Sciatic nerve (tissue), 2 donors: ENCODE measurements around the gene ALG6. TPM values are rescaled to one million over a fixed set of nuclear protein-coding genes. Genes with fewer than 3 reads are reported as not detected.
A peak's percentile ranks its signal among the peaks of the same experiment; 100 is the strongest.

Experiments used
- ATAC-seq: fragments of 200-7000 bp; cut with Tn5 transposase; one replicate; pipeline ENCODE4 v1.9.1; 2020; ENCODE audit warnings: mild to moderate bottlenecking, moderate library complexity
- DNase-seq: peaks from one replicate; pipeline ENCODE4 v3.0.0-alpha.2; 2020; ENCODE audit warnings: low spot score
- intact Hi-C: fragments of 100-400 bp; cut with DNase I; formaldehyde crosslinking; loops from one replicate; pipeline ENCODE4 v1.14.2; 2022
- total RNA-seq: library from RNA; stranded (reverse); fragmentation: NEBNext Ultra II Directional; extraction: Animal tissue kit (Norgen Biotek cat#: 25700); gene quantifications from one replicate; pipeline ENCODE4 v1.2.1, GENCODE V29; 2021
- donor health status: DM: no; HTN: no; CAD: no.
- donor health status: DM: no; HTN: no; CAD: no.

The ALG6 gene
- total RNA-seq = 19.5 TPM

DNA sequence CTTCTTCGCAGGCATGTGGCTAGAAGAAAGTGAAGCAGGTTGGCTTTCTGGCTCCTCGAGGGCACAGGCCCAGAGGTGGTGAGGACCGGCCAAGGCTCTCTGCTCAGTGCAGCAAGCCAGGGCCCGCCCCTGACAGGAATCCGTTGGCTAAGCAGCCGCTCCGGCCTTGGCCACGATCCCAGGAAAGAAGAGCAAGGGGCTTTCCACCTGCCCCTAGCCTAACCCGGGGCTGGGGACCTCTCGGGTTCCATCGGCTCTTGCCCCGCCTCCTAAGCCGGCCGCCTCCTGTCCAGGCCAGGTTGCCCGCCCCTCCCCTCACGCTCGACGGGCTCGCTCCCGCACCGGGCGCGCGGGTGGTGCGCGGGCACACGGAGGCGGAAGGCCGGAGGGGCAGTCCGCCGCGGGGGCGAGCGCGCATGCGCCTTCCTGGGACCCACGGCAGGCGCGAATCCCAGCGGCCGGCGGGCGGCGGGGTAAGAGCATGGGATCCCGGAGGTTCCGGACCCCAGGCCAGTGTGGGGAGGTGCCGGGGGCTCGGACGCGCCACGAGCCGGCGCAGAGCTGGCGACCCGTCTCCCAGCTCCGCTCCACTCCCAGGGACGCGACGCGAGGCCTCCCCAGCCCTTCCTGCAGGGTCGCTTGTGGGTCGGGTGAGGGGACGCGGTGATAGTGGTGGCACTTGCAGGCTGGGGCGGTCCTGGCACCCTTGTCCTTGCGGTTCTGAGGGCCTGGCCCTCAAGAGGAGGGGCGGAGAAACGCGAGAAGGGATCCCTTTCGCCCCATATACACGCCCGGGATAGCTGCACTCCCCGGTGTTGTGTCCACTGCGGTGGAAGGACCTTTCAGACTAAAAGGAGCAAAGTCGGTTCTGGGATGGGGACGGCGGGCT lies at the start of gene ALG6:
Gene ALG6 (plus strand): TSS at position 413 of the 889 bp plus-strand sequence. CDS start 3,351 bp downstream, outside the sequence.
- intact Hi-C loops = no loop called here
- peak; percentile 99 for ATAC-seq
- peak; percentile 96 for DNase-seq

DNA sequence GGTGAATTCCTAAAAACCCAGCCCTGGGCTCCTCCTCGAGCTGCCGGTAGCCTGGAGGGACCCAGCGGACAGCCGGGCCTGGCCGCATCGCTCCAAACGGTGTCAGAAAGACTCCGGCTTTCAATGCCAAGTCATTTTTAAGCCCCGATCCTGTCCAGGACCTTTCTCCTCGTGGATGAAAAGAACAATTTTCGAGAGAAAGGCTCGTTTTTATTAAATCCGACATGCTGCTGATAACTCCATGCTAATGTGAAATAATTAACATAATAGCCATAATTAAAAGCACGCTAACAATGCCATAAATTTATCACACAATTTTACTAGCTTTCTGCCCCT lies 49.6 kb upstream of the ALG6 start:
- intact Hi-C loops = no loop called here
- ATAC-seq (no peak), DNase-seq (no peak)

DNA sequence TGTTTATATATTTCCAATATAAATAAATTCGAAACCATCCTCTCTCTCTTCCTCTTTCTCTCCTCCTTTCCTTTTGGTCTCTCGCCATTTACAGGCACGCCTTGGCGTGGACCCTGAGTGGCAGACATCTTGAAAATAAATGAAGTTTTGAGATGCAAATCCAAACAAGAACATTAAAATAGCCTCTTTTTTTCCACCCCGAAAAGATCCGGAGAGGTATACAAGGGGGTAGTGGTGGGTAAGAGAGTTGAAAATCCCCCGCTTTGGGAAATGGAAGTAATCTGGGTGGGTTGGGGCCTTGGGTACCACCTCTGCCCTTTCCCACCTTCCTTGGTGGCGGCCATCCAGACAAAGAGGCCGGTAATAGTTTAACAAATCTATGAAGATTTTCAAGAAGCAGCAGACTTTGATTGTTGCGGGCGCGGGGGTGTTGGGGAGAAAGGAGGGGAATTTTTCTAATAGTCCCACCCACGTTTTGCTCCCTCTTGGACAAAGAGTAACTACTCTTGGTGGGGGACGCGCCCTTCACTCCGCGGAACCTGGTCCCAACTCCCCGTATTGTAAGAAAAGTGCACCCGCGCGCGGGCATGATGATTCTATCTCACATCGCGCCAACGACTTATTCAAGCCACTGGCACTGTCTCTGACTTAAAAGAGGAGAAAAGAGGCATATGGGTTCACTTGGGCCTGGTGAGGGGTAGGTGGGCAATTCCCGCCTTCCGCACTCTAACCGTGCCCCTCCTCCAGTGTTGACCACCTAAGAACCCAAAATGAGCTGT lies 49.0 kb upstream of the ALG6 start:
- intact Hi-C loops = no loop called here
- DNase-seq = peak; percentile 57
- ATAC-seq = no peak

DNA sequence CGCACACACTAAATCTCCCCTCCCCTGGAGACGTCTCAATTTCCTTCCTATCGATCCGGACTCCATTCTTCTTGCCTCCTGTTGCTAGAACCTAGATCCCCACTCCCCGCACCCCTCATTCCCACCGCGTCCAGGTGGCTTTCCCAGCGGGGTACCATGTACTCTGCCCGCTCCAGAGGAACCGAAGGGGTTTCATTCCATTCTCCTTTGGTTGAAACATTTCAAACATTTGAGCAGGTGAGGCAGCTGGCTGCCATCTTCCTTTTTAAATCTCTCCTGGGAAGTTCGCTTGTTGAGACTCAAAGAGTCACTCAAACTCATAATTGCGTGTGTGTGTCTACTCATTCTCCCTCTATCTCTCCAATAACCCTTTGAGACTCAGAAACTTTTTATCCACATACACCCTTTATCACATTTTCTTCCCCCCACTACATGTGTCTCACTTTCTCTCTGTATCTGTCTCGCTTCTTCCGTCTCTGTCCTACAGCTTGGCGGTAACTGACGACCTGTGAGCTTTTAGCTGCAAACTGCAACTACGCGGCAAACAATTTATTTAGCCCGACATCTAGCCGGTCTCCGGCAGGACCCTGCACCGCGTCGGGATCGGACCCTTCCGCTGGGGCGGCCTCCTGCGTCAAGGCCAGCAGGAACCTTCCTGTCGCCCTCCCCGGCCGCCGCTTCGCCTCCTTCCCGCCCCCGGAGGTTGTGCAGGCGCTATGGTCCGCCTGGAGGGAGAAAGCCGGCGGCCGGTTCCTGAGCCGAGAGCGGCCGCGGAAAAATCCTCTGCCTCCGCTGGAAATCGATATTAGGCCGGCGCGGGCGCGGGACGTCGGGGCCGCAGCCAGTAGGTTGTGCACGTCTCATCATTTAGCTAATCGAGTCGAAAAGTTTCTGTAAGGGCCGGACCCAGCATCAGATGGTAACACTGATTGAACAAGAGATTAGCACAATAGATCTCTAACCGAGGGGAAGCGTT lies 48.1 kb upstream of the ALG6 start:
- ATAC-seq = no peak
- DNase-seq = peak; percentile 61
- intact Hi-C loops = no loop called here

DNA sequence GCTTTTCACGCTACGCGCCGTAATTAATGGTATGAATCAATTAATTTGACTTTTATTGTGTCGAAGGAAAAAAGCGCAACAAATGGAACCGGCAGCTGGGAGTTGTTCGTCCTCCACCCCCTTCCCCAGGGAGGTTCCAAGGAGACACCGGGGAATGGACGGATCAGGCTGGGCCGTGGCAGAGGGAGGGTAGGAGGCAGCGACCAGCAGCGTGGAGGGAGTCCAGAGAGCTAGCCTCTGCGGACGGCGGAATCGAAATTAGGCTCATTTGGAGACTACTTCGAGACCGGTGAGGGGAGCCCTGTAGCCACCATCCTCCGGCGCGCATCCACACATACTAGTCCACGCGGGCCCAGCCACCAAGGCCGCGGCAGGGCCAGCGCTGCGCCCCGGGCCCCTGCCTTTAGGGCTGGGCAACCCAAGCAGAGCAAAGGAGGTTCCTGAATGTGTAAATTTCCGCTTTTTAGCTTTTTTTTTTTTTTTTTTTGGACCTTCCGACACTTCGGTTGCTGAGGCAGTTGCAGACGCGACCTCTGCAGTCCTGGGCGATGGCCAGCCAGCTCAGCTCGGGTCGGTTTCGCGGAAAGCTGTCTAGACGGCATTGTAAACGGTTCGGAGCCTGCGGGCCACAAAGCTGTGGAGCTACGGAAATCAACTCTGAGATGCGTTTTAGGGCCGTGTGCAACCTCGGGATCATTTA lies 47.3 kb upstream of the ALG6 start:
- ATAC-seq (peak; percentile 30), DNase-seq (peak; percentile 64)
- intact Hi-C loops = no loop called here

DNA sequence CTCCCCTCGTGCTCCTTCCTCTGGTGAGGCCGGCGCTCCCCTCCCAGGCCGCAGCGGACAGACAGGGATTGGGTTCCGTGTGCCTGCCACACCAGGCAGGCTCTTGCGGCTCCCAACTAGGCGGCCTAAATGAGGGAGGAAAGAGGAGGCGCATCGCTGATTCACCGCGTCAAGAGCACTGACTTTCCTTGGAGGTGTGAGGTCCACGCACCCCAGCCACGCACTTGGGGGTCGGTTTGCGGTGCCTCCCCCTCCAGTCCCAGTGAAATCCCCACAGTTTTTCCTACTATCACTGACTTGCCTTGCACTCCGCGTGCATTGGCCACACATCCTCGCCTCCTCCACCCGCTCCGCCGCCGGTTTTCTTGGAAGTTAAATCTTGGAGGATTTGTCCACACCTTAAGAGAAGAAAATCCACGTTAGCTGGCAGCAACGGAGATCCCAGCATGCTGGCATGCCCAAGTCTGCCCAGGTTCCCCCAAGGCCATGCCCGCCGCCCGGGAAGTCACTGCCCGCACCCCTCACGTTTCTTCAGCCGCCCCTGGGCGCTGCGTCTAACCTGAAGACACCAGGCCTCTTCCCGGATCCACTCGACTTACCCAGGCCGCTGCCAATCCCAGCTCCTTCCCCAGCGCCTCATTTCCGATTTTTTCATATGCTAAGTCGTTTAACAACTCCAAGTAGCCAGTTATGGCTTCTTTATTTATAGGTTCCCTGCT lies 46.2 kb upstream of the ALG6 start:
- intact Hi-C loops = no loop called here
- ATAC-seq = no peak
- no peak for DNase-seq

DNA sequence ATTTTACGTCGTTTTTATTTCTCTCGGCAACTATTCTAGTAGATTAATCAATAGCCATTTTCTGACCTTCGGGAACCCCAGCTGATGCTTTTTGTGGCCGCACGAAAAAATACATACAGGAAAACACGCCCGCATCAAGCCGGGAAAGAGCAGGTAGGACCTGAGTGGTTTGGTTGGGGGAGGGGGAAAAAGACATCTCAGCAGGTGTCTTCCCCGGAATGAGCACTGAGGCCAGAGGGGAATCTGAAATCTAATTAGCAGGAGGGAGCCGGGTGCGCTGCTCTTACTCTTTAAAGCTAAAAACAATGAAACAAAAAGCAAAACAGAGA lies 45.7 kb upstream of the ALG6 start:
- no peak for ATAC-seq
- intact Hi-C loops = no loop called here
- no peak for DNase-seq

DNA sequence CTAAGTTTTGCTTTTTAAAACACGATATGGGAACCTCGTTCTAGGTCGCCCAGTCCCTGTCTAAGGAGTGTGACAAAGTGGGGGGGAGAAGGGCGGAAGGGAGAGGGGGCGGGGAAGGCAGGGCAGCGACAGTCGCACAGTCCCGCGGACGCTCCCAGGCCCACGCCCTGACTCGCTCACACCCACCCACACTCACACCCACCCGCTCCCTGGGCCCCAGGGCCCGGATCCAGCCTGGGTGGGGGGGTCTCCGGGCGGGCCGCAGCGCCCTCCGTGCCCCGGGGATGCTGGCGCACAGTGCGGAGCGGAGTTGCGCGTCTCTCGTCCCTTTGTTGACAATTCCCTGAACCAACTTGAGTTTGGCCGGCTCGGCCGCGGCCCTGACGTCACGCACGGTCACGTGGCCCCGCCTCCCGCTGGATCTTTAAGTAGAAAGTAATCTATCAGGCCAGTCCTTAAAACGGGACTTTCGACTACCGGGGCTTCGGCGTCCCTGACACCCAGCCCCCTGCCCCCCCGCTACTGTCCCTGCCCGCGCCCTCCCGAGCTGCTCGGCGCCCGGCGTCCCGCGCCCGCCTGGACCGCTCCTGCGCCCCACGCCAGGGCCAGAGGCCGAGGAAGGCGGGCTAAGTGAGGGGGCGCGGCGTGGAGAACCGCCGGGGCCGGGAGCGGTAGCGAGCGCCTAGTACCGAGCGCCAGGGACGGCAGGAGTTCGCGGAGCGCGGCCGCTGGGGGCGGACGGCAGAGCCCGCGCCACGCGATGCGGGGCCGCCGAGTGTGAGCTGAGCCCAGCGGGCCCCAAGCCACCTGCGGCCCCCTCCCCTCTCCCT lies 45.1 kb upstream of the ALG6 start, which contains the start of gene FOXD3:
Gene FOXD3 (plus strand): TSS at position 454 of the 830 bp plus-strand sequence. CDS start 492 bp downstream, outside the sequence.
- peak; percentile 90 for DNase-seq
- ATAC-seq = peak; percentile 67
- intact Hi-C loops = no loop called here

DNA sequence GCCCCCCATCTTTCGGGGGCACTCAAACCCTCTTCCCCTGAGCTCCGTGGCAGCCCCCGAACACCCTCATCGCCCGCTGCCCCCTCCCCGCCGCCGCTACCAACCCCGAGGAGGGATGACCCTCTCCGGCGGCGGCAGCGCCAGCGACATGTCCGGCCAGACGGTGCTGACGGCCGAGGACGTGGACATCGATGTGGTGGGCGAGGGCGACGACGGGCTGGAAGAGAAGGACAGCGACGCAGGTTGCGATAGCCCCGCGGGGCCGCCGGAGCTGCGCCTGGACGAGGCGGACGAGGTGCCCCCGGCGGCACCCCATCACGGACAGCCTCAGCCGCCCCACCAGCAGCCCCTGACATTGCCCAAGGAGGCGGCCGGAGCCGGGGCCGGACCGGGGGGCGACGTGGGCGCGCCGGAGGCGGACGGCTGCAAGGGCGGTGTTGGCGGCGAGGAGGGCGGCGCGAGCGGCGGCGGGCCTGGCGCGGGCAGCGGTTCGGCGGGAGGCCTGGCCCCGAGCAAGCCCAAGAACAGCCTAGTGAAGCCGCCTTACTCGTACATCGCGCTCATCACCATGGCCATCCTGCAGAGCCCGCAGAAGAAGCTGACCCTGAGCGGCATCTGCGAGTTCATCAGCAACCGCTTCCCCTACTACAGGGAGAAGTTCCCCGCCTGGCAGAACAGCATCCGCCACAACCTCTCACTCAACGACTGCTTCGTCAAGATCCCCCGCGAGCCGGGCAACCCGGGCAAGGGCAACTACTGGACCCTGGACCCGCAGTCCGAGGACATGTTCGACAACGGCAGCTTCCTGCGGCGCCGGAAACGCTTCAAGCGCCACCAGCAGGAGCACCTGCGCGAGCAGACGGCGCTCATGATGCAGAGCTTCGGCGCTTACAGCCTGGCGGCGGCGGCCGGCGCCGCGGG lies 44.2 kb upstream of the ALG6 start:
- intact Hi-C loops = no loop called here
- no peak for ATAC-seq
- no peak for DNase-seq

DNA sequence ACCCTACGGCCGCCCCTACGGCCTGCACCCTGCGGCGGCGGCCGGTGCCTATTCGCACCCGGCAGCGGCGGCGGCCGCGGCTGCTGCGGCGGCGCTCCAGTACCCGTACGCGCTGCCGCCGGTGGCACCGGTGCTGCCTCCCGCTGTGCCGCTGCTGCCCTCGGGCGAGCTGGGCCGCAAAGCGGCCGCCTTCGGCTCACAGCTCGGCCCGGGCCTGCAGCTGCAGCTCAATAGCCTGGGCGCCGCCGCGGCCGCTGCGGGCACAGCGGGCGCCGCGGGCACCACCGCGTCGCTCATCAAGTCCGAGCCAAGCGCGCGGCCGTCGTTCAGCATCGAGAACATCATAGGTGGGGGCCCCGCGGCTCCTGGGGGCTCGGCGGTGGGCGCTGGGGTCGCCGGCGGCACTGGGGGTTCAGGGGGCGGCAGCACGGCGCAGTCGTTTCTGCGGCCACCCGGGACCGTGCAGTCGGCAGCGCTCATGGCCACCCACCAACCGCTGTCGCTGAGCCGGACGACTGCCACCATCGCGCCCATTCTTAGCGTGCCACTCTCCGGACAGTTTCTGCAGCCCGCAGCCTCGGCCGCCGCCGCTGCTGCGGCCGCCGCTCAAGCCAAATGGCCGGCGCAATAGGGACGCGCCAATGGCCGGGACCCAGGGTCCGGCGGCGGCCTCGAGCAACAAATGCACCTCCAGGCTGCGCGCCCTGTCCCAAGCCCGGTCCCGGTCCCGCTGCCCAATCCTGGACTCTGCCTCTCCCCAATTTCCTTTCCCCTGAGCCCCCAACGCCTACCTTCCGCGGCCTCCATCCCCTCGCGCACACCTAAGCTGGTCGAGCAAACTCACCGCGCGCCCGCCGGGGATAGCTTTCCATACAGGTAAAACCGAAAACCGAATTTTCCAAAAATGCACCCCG lies 43.3 kb upstream of the ALG6 start:
- DNase-seq = no peak
- intact Hi-C loops = no loop called here
- no peak for ATAC-seq

DNA sequence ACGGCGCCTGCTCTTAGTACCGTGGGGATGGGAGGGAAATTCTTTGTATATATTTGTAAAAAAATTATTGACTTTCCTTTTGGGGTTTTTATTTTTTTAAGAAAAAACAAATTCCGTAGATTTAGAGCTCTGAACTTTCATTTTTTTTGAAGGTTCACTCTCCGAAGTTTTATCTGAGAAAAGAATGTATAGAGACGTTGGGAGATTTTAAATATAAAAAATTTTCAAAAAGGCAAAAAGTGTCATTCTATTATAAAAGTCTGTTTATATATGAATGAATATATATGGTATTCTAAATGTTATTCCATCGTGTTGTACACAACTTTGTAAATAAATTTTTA lies 42.7 kb upstream of the ALG6 start:
- intact Hi-C loops = no loop called here
- ATAC-seq (no peak), DNase-seq (no peak)

DNA sequence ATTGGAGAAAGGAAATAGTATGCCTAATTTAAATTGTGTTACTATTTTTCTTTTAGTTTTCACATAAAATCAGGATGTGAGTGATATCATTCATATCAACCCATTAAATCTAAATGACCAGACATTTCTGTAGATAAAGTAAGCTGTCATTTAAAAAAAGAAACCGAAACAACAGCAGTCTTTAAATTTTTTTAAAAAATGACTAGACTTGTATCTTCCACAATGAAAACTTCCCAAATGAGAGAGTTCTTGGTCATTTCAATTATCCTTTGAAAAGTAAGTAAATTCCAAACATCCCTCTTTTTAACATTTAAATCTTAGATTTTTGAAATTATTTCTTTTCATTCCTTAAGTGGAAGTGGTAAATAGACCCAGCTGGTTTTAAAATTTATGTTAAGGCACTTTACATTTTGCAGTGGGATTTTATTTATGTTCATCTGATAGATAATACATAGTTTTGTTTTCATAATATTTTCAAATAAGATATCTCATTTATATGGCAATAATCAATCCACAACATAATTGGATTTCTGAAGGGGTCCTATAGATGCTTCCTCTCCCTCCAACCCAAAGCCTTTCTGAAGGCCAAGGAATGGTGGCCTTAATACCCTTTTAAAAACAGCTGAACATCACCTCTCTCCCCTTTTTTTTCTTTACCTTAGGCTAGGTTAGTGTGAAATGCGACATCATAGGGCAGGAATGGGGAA lies 42.0 kb upstream of the ALG6 start:
- ATAC-seq = no peak
- intact Hi-C loops = no loop called here

DNA sequence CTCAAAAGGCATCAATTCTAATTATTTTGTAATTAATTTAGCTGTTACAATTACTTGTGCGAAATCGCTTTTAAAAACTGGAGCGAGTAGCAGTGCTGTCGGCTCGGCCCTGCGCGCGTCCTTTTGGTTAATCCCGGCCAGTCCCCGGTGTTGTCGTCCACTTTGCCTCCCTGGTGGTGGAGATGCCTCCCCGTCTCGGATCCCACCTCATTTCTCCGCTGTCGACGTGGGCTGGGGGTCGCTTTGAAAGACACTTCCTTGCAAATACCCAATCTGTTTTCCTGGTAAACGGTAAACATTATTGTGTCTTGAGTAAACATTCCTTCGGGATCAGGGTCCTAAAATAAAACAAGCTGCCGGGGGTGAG lies 41.3 kb upstream of the ALG6 start:
- ATAC-seq = no peak
- intact Hi-C loops = no loop called here
- no peak for DNase-seq

More for the DNA sequence above, 42.0 kb upstream of the ALG6 start:
- no peak for DNase-seq

DNA sequence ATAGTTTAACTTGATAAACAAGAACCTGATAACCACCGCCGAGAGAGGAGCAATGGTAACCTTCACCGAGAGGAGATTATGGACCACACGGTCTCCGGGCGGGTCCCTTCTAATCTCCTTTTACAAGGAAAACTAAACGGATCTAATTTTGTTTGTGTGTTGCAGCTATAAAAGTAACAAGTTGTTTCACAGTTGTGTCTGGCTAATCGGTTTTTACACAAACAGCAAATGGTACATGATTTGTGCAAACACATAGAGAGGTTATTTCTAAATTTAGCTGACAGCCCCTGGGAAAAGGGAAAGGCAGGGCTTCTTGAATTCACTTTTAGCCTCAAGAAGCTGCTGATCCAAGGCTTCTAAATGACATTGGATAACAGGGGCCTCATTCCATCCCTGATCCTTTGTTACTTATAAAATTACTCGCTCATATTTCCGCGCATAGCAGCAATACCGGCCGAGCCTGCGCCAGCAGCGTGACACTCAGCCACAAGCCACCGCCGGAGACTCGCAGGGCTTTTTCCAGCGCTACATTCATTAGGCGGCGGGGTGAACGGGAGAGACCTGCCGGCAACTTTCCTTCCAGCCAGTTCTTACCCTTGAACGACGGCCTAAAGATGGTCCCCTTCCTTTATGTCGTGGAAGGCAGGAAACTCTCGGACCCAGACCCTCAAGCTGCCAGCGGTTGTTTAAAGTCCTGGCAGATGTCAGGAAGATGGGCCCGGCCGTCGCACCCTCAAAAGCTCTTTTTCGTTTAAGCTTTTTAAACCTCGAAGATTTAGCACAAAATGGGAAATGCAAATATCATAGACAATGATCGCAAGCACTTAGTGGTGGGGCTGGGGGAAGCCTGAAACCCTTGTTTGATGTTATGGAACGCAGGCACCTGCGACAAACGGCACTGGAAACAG lies 40.7 kb upstream of the ALG6 start:
- intact Hi-C loops = no loop called here
- DNase-seq (no peak), ATAC-seq (no peak)
